HG03354 (cell line): Measurements from ENCODE around the gene ZNF658.
A peak's percentile ranks its signal among the peaks of the same experiment; 100 is the strongest.
"Not testable (repeated sequence)": the region's sequence is repeated elsewhere in the genome, so short reads cannot be mapped to it uniquely, and the experiment has no call there.

Experiments
- ATAC-seq: cut with Tn5 transposase; IDR thresholded peaks from one replicate; pipeline ENCODE4 v1.9.1; 2021; ENCODE audit warnings: mild to moderate bottlenecking; ENCODE audit not compliant: unreplicated experiment, poor library complexity, severe bottlenecking

ZNF658 gene

GRCh38 chr9:66900490-66901131 is at the start of gene ZNF658:
TSS of gene ZNF658 (plus strand) at chr9:66900725. CDS start at chr9:66903562, 2,837 bp downstream.
- peak; percentile 90 for ATAC-seq

GRCh38 chr9:66861732-66862131 is 38.8 kb upstream of the ZNF658 start:
- not testable (repeated sequence) for ATAC-seq

GRCh38 chr9:66868660-66869059 is 31.9 kb upstream of the ZNF658 start:
- not testable (repeated sequence) for ATAC-seq

- not testable (repeated sequence) for ATAC-seq
These were observed 19.9 kb upstream of the ZNF658 start for GRCh38 chr9:66880605-66881004.

DNA sequence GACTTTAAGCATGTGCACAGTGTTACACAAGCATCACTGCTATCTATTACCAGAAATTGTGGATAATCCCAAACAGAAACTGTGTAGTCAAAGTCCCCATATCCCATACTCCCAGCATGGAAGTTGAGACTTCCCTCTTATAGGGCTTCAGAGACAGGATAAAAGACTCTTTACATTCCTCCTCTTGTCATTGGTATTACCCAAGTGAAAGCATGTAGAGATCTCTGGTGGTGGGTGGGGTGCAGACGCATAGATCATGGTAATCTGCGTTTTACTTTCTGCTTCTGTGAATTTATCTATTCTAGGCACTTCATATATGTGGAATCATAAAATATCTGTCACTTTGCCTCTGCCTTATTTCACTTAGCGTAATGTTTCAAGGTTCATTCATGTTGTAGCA is 18.7 kb upstream of the ZNF658 start:
- ATAC-seq: not testable (repeated sequence)

DNA sequence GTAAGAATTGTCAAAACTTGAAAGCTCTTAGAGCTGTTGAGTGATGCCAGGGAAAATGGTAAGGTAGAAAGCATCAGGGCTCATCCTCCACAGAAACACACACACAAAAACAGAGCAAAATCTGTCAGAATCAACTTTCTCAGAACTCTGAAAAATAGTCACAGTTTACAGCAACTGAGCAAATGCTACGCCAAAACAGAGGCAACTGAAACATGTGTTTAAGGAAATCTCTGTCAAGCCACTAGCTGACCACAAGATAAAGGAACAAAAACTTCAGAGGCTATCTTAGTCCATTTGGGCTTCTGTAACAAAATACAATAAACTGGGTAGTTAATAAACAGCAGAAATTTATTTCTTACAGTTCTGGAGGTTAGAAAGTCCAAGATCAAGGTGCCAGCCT is 10.2 kb upstream of the ZNF658 start:
- ATAC-seq: peak; percentile 81

DNA sequence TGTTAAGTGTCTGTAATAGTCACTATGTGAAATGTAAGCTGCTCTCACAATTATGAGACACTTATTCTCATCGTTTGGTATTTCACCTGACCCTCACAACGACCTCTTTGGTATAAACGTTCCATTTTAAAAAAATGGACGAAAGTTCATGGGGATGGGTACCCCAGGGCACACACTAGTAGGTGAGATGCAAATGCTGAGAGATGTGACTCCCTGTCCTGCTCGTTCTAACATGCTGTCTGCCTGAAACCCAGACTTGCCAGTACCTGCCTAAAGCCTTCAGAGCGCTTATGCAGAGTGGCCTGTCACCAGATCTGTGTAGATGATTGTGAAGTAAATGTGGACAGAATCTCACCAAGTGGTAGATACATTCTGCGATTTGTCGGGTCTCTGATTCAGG is 616 bp downstream of the ZNF658 start:
- peak; percentile 32 for ATAC-seq

- ATAC-seq: not testable (repeated sequence)
These were observed 9.0 kb downstream of the ZNF658 start for GRCh38 chr9:66909560-66909959.

GRCh38 chr9:66920072-66920471 is 19.5 kb downstream of the ZNF658 start:
- ATAC-seq: not testable (repeated sequence)

DNA sequence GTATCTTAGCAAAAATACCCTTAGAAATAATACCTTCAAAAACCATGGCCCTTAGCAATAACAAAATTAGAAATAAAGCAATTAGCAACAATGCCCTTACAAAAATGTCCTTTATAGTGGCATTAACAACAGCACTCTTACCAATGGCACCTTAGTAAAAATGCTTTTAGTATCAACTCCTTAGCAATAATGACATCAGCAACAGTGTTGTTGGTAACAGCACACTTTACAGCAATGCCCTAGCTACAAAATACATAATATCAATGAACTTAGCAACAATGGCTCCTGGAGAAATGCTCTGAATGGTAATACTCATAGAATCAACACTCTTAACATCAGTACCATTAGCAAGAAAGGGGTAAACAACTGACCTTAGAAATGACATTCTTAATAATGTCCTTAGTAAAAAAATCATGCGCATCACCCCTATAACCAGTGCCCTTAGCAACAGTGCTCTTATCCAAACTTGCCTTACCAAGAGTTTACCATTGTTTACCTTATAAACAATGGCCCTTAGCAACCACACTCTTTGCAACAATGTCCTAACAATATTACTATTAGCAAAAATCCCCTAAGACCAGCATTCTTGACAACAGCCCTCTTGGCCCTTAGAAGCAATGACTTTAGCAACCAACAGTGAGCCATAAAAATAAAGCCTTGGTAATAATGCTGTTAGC is 35.8 kb downstream of the ZNF658 start:
- ATAC-seq: not testable (repeated sequence)

GRCh38 chr9:66937662-66938061 is 37.1 kb downstream of the ZNF658 start:
- not testable (repeated sequence) for ATAC-seq

DNA sequence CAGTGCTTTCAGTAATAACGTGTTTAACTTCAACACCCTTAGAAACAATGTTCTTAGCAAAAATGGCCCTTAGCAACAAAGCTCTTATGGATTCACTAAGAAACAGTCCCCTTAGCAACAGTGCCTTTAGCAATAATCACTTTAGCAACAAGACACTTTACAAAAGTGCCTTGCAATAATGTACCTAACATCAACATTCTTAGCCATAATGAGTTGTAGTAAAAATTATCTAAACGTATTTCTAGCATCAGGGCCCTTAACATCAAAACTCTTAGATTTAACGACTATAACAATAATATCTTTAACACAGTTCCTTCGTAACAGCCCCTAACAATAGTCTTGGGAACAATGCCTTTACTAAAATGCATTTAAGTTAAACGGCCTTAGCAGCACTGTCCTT is 37.8 kb downstream of the ZNF658 start:
- not testable (repeated sequence) for ATAC-seq

GRCh38 chr9:66939878-66940830 is 39.6 kb downstream of the ZNF658 start:
- not testable (repeated sequence) for ATAC-seq

DNA sequence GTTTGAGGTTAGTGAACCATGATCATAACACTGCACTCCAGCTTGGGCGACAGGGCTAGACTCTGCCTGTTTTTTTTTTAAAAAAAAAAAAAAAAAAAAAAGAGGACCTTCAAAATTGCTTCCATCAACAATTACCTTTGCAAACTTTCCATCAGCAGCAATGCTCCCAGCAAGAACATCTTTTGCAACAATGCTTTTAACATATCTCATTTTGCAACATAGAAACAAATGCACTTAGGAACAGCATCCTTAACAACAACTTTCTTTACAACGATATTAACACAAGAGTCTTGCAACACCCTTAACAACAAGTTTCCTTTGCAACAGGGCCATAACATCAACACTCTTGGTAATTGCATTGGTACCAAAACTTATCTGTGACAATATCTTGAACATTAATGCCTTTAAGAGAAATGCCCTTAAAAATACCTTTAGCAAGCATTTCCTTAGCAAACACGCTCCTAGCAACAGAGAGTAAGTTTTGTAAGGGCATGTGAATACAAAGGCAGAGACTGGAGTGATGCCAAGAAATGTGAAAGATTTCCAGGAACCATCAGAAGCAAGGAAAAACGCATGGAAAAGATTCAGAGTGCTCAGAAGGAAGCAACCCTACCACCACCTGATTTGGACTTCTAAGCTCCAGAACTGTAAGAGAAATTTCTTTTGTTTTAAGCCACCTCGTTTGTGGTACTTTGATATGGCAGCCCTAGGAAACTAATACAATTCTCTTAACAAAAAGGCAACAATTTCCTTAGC is 42.1 kb downstream of the ZNF658 start:
- ATAC-seq: not testable (repeated sequence)

DNA sequence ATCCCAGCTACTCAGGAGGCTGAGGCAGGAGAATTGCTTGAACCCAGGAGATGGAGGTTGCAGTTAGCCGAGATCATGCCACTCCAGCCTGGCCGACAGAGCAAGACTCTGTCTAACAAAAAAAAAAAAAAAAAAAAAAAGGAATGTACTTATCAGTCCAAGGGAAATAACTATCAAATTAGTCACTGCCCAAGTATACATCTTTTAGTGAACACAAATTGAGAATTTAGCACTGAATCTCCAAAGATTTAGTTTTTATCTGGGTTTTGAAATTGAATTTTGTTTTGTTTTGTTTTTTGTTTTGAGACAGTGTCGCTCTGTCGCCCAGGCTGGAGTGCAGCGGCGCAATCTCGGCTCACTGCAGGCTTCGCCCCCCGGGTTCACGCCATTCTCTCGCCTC is 52.1 kb downstream of the ZNF658 start:
- not testable (repeated sequence) for ATAC-seq
